Measurements from ENCODE around the gene CSN2.

CSN2 gene

GRCh38 chr4:69994782-69995181 is 29.3 kb upstream of the CSN2 start:
- DNase-seq (ENCODE audit: low spot score) = no peak
- in situ Hi-C loops (cut with MboI; ENCODE audit: low pct_unique_long_range_greater_than_20kb, low sequenced_read_pairs, unreplicated experiment) = no loop called here
- TF ChIP-seq CTCF (IDR thresholded peaks at IDR 0.05; ENCODE audit: extremely low read depth, insufficient read depth, missing control alignments) = no peak

- in situ Hi-C loops (cut with MboI; ENCODE audit: low pct_unique_long_range_greater_than_20kb, low sequenced_read_pairs, unreplicated experiment) = no loop called here
- no peak for TF ChIP-seq CTCF (IDR thresholded peaks at IDR 0.05; ENCODE audit: extremely low read depth, insufficient read depth, missing control alignments)
- no peak for DNase-seq (ENCODE audit: low spot score)
Observed at GRCh38 chr4:69991016-69991415, 25.5 kb upstream of the CSN2 start.

GRCh38 chr4:69986663-69987062 is 21.1 kb upstream of the CSN2 start:
- no peak for DNase-seq (ENCODE audit: low spot score)
- in situ Hi-C loops (cut with MboI; ENCODE audit: low pct_unique_long_range_greater_than_20kb, low sequenced_read_pairs, unreplicated experiment) = no loop called here
- TF ChIP-seq CTCF (IDR thresholded peaks at IDR 0.05; ENCODE audit: extremely low read depth, insufficient read depth, missing control alignments) = no peak

GRCh38 chr4:69984030-69984443 is 18.5 kb upstream of the CSN2 start:
- TF ChIP-seq CTCF (IDR thresholded peaks at IDR 0.05; ENCODE audit: extremely low read depth, insufficient read depth, missing control alignments) = no peak
- no peak for DNase-seq (ENCODE audit: low spot score)
- in situ Hi-C loops (cut with MboI; ENCODE audit: low pct_unique_long_range_greater_than_20kb, low sequenced_read_pairs, unreplicated experiment) = no loop called here

- TF ChIP-seq CTCF (IDR thresholded peaks at IDR 0.05; ENCODE audit: extremely low read depth, insufficient read depth, missing control alignments) = no peak
- no peak for DNase-seq (ENCODE audit: low spot score)
- in situ Hi-C loops (cut with MboI; ENCODE audit: low pct_unique_long_range_greater_than_20kb, low sequenced_read_pairs, unreplicated experiment) = no loop called here
Observed at GRCh38 chr4:69977582-69977981, 12.1 kb upstream of the CSN2 start.

GRCh38 chr4:69974631-69975030 is 9.1 kb upstream of the CSN2 start:
- no peak for TF ChIP-seq CTCF (IDR thresholded peaks at IDR 0.05; ENCODE audit: extremely low read depth, insufficient read depth, missing control alignments)
- in situ Hi-C loops (cut with MboI; ENCODE audit: low pct_unique_long_range_greater_than_20kb, low sequenced_read_pairs, unreplicated experiment) = no loop called here

GRCh38 chr4:69970071-69970470 is 4.5 kb upstream of the CSN2 start:
- DNase-seq (ENCODE audit: low spot score) = no peak
- in situ Hi-C loops (cut with MboI; ENCODE audit: low pct_unique_long_range_greater_than_20kb, low sequenced_read_pairs, unreplicated experiment) = no loop called here
- TF ChIP-seq CTCF (IDR thresholded peaks at IDR 0.05; ENCODE audit: extremely low read depth, insufficient read depth, missing control alignments) = no peak

More at GRCh38 chr4:69974631-69975030, 9.1 kb upstream of the CSN2 start:
- no peak for DNase-seq (ENCODE audit: low spot score)

Data from GM13977 (cell line).